Thyroid gland (tissue), 4 donors: ENCODE data around the gene CCDC159.

Source experiments
- CTCF ChIP-seq, 6 experiments: fragments of 200-600 bp in 3 of 6; fragments of 450-650 bp in 3 of 6; sonication (generic) in 3 of 6; IDR thresholded peaks; one replicate each; pipeline ENCODE4 v1.5.1; 2016 to 2019; ENCODE audit warnings: antibody characterized with exemption in 6 of 6, mild to moderate bottlenecking in 2 of 6, inconsistent platforms in 1 of 6, moderate library complexity in 1 of 6
- POLR2A ChIP-seq, 2 donors: fragments of 450-650 bp; IDR thresholded peaks; one replicate each; pipeline ENCODE4 v1.6.1; 2017; ENCODE audit warnings: antibody characterized with exemption in 2 of 2, mild to moderate bottlenecking in 2 of 2, moderate library complexity in 1 of 2

GRCh38 chr19:11300811-11301120, 45.6 kb upstream of the CCDC159 start:
- TF ChIP-seq CTCF (IDR thresholded peaks at IDR 0.05) (no peak), POLR2A (IDR thresholded peaks at IDR 0.05) (no peak)
